ENCODE measurements around the gene QRFP.

- TF ChIP-seq CTCF (IDR thresholded peaks at IDR 0.05): no peak
- TF ChIP-seq POLR2A (IDR thresholded peaks at IDR 0.05): no peak
Measured at GRCh38 chr9:130903194-130904069, 6.8 kb upstream of the QRFP start.
